ENCODE data around the gene ZSCAN5A.
A peak's percentile ranks its signal among the peaks of the same experiment; 100 is the strongest.
"Not testable (repeated sequence)": the region's sequence is repeated elsewhere in the genome, so short reads cannot be mapped to it uniquely, and the experiment has no call there.

Gene ZSCAN5A

DNA sequence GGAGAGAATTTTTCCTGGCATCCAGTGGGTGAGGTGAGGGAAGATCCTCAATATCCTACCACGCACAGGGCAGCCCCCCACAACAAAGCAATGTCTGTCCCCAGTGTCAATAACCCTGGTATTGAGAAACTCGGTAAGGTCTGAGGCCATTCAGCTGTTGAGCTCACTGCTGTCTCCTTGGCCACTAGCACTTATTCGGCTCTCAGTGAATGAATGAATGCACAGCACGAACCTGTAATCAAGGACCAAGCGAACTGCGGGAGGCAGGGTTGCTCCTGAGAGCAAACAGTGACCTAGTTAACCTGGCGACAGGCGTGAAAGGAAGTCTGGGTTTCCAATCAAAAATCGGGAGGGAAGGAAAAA lies 640 bp downstream of the ZSCAN5A start:
- H3K4me1 ChIP-seq (ENCODE audit: control insufficient read depth, insufficient read depth, low read length, unreplicated experiment) = peaks cover 9% of the 10 kb centered on the region
- H3K27ac ChIP-seq (ENCODE audit: low read depth, low read length) = peak overlapping the region; percentile 98
- H3K27me3 ChIP-seq (ENCODE audit: insufficient read depth, low read length) = no peaks in the 10 kb centered on the region

DNA sequence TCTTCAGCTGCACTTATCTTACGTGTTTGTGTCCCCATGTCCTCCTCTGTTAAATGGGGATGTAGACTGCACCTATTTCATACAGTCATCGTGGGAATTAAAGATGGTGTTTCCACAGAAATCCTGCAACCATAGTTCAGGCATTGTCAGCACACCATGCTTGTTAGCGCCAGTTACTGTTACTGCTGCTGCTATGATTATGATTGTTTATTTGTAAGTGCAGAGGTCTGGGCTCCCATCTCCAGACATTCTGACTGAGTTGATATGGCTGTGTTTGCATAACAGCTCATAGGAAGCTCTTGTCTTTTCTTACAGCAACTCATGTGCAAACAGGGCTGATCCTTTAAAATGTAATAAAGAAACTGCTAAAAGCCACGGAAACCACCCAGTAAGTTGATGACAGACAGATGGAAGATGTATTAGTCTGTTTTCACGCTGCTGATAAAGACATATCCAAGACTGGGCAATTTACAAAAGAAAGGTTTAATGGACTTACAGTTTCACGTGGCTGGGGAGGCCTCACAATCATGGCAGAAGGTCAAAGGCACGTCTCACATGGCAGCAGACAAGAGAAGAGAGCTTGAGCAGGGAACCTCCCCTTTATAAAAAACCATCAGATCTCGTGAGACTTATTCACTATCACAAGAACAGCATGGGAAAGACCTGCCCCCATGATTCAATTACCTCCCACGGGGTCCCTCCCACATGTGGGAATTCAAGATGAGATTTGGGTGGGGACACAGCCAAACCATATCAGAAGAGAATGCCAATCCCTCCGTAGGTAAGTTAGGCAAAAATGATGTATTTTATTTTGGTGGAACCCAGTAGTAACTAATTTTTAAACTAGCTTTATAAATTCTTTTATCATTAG lies 1.6 kb downstream of the ZSCAN5A start:
- Histone ChIP-seq H3K36me3 (ENCODE audit: insufficient read depth, low read length) (no peaks in the 10 kb centered on the region), H3K27me3 (ENCODE audit: insufficient read depth, low read length) (no peaks in the 10 kb centered on the region), H3K79me2 (ENCODE audit: control insufficient read depth, insufficient read depth, low read length, unreplicated experiment) (no peaks in the 10 kb centered on the region), H3K4me3 (ENCODE audit: low read depth, low read length) (peak overlapping the region; percentile 91), H3K27ac (ENCODE audit: low read depth, low read length) (0 out of 2 replicates have a peak overlapping the region, but pooled peaks have one; percentile 98), H3K4me1 (ENCODE audit: control insufficient read depth, insufficient read depth, low read length, unreplicated experiment) (peaks cover 9% of the 10 kb centered on the region), H2AFZ (ENCODE audit: low read length, unreplicated experiment) (no peak overlapping the region)

More for the DNA sequence above, 640 bp downstream of the ZSCAN5A start:
- Histone ChIP-seq H3K79me2 (ENCODE audit: control insufficient read depth, insufficient read depth, low read length, unreplicated experiment) (no peaks in the 10 kb centered on the region), H3K4me3 (ENCODE audit: low read depth, low read length) (peak overlapping the region; percentile 91), H3K36me3 (ENCODE audit: insufficient read depth, low read length) (no peaks in the 10 kb centered on the region), H2AFZ (ENCODE audit: low read length, unreplicated experiment) (peak overlapping the region; percentile 77)

DNA sequence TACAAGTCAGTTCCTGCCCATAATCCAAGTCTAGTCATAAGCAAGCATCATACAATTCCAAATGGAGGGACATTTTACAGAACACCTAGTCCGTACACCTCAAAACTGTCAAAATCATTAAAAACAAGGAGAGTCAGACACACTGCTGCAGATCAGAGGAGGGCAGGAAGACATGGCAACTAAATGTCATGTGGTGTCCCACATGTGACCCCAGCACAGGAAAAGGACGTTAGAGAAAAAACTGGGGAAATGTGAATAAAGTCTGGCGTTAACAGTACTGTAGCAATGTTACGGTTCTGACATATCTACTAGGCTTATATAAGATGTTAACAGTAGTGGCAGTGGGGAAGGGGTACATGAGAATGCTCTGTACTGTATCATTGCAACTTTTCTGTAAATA lies 2.3 kb downstream of the ZSCAN5A start:
- H3K27ac ChIP-seq (ENCODE audit: low read depth, low read length) = no peak overlapping the region
- no peaks in the 10 kb centered on the region for H3K79me2 ChIP-seq (ENCODE audit: control insufficient read depth, insufficient read depth, low read length, unreplicated experiment)
- H3K4me1 ChIP-seq (ENCODE audit: control insufficient read depth, insufficient read depth, low read length, unreplicated experiment) = peaks cover 9% of the 10 kb centered on the region
- no peaks in the 10 kb centered on the region for H3K27me3 ChIP-seq (ENCODE audit: insufficient read depth, low read length)
- H3K4me3 ChIP-seq (ENCODE audit: low read depth, low read length) = no peak overlapping the region
- no peaks in the 10 kb centered on the region for H3K36me3 ChIP-seq (ENCODE audit: insufficient read depth, low read length)
- H2AFZ ChIP-seq (ENCODE audit: low read length, unreplicated experiment) = no peak overlapping the region

- Histone ChIP-seq H3K36me3 (ENCODE audit: insufficient read depth, low read length) (no peaks in the 10 kb centered on the region), H3K4me3 (ENCODE audit: low read depth, low read length) (no peak overlapping the region), H3K27me3 (ENCODE audit: insufficient read depth, low read length) (no peaks in the 10 kb centered on the region), H3K4me1 (ENCODE audit: control insufficient read depth, insufficient read depth, low read length, unreplicated experiment) (peaks cover 4% of the 10 kb centered on the region), H3K79me2 (ENCODE audit: control insufficient read depth, insufficient read depth, low read length, unreplicated experiment) (no peaks in the 10 kb centered on the region), H3K27ac (ENCODE audit: low read depth, low read length) (no peak overlapping the region), H2AFZ (ENCODE audit: low read length, unreplicated experiment) (no peak overlapping the region)
These were observed 4.2 kb downstream of the ZSCAN5A start for GRCh38 chr19:56310462-56310861.

GRCh38 chr19:56309511-56310185 lies 5.0 kb downstream of the ZSCAN5A start:
- H3K27ac ChIP-seq (ENCODE audit: low read depth, low read length) = no peak overlapping the region
- no peak overlapping the region for H3K4me3 ChIP-seq (ENCODE audit: low read depth, low read length)
- no peaks in the 10 kb centered on the region for H3K79me2 ChIP-seq (ENCODE audit: control insufficient read depth, insufficient read depth, low read length, unreplicated experiment)
- no peaks in the 10 kb centered on the region for H3K36me3 ChIP-seq (ENCODE audit: insufficient read depth, low read length)
- H3K27me3 ChIP-seq (ENCODE audit: insufficient read depth, low read length) = no peaks in the 10 kb centered on the region
- peaks cover 4% of the 10 kb centered on the region for H3K4me1 ChIP-seq (ENCODE audit: control insufficient read depth, insufficient read depth, low read length, unreplicated experiment)
- no peak overlapping the region for H2AFZ ChIP-seq (ENCODE audit: low read length, unreplicated experiment)

- Histone ChIP-seq H3K36me3 (ENCODE audit: insufficient read depth, low read length) (no peaks in the 10 kb centered on the region), H3K79me2 (ENCODE audit: control insufficient read depth, insufficient read depth, low read length, unreplicated experiment) (no peaks in the 10 kb centered on the region), H3K4me1 (ENCODE audit: control insufficient read depth, insufficient read depth, low read length, unreplicated experiment) (peaks cover 4% of the 10 kb centered on the region), H3K27me3 (ENCODE audit: insufficient read depth, low read length) (no peaks in the 10 kb centered on the region), H2AFZ (ENCODE audit: low read length, unreplicated experiment) (no peak overlapping the region), H3K4me3 (ENCODE audit: low read depth, low read length) (no peak overlapping the region), H3K27ac (ENCODE audit: low read depth, low read length) (no peak overlapping the region)
These were observed 5.8 kb downstream of the ZSCAN5A start for GRCh38 chr19:56308792-56309191.

DNA sequence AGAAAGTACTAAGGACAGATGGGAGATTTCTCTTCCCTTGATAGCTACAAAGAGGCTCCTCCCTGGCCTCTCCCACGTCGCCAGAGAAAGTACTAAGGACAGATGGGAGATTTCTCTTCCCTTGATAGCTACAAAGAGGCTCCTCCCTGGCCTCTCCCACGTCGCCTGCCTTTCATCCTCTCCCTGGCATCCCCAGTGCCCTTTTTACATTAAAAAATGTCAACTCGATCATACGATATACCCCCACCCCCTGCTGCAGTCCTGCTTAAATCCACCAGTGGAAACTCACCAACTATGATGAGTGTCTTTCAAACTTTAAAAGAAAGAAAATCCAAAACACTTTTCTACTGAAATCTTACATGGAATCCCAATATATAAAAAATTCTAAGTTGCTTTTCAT lies 7.6 kb downstream of the ZSCAN5A start:
- H3K27ac ChIP-seq (ENCODE audit: low read depth, low read length); H3K27me3 ChIP-seq (ENCODE audit: insufficient read depth, low read length); H3K36me3 ChIP-seq (ENCODE audit: insufficient read depth, low read length); H3K79me2 ChIP-seq (ENCODE audit: control insufficient read depth, insufficient read depth, low read length, unreplicated experiment); H3K4me1 ChIP-seq (ENCODE audit: control insufficient read depth, insufficient read depth, low read length, unreplicated experiment); H2AFZ ChIP-seq (ENCODE audit: low read length, unreplicated experiment); H3K4me3 ChIP-seq (ENCODE audit: low read depth, low read length): not testable (repeated sequence)

DNA sequence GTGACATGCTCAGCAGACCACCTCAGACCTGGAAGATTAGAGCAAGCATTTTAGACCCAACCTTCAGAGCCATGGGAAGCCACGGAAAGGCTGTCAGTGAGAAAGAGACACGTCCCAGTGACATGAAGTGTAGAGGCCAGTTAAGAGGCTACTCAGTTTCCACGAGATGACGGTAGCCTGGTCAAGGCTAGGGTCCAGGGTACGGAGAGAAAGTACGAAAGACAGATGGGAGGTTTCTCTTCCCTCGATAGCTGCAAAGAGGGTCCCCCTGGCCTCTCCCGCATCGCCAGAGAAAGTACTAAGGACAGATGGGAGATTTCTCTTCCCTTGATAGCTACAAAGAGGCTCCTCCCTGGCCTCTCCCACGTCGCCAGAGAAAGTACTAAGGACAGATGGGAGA lies 8.6 kb downstream of the ZSCAN5A start:
- no peaks in the 10 kb centered on the region for H3K36me3 ChIP-seq (ENCODE audit: insufficient read depth, low read length)
- H2AFZ ChIP-seq (ENCODE audit: low read length, unreplicated experiment) = no peak overlapping the region
- H3K27ac ChIP-seq (ENCODE audit: low read depth, low read length) = no peak overlapping the region

DNA sequence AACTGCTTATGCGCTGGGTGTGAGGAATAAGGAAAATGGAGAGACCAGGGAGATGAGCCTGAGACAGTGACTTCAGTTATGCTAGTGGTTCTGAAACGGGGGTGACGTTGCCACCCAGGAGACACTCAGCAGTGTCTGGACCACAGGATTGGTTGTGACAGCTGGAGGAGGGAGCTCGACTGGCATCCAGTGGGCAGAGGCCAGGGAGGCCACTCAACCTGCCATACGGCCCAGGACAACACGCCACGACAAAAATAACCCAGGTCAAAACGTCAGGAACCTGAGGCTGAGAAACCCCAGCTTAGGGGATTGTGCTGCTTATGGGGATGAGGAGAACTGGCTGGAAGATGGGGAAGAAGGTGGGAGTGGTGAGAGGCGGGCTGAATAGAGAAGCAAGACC lies 10.4 kb downstream of the ZSCAN5A start:
- Histone ChIP-seq H2AFZ (ENCODE audit: low read length, unreplicated experiment) (no peak overlapping the region), H3K4me1 (ENCODE audit: control insufficient read depth, insufficient read depth, low read length, unreplicated experiment) (no peaks in the 10 kb centered on the region), H3K27me3 (ENCODE audit: insufficient read depth, low read length) (no peaks in the 10 kb centered on the region), H3K36me3 (ENCODE audit: insufficient read depth, low read length) (no peaks in the 10 kb centered on the region), H3K4me3 (ENCODE audit: low read depth, low read length) (no peak overlapping the region), H3K27ac (ENCODE audit: low read depth, low read length) (no peak overlapping the region), H3K79me2 (ENCODE audit: control insufficient read depth, insufficient read depth, low read length, unreplicated experiment) (no peaks in the 10 kb centered on the region)

More for the DNA sequence above, 8.6 kb downstream of the ZSCAN5A start:
- no peaks in the 10 kb centered on the region for H3K27me3 ChIP-seq (ENCODE audit: insufficient read depth, low read length)
- no peaks in the 10 kb centered on the region for H3K4me1 ChIP-seq (ENCODE audit: control insufficient read depth, insufficient read depth, low read length, unreplicated experiment)
- H3K79me2 ChIP-seq (ENCODE audit: control insufficient read depth, insufficient read depth, low read length, unreplicated experiment) = no peaks in the 10 kb centered on the region
- no peak overlapping the region for H3K4me3 ChIP-seq (ENCODE audit: low read depth, low read length)

- Histone ChIP-seq H2AFZ (ENCODE audit: low read length, unreplicated experiment) (no peak overlapping the region), H3K79me2 (ENCODE audit: control insufficient read depth, insufficient read depth, low read length, unreplicated experiment) (no peaks in the 10 kb centered on the region), H3K4me1 (ENCODE audit: control insufficient read depth, insufficient read depth, low read length, unreplicated experiment) (no peaks in the 10 kb centered on the region), H3K27me3 (ENCODE audit: insufficient read depth, low read length) (no peaks in the 10 kb centered on the region), H3K27ac (ENCODE audit: low read depth, low read length) (no peak overlapping the region), H3K4me3 (ENCODE audit: low read depth, low read length) (no peak overlapping the region), H3K36me3 (ENCODE audit: insufficient read depth, low read length) (no peaks in the 10 kb centered on the region)
These were observed 12.6 kb downstream of the ZSCAN5A start for GRCh38 chr19:56301886-56302620.
